ENCODE measurements around the gene INTS7.

DNA sequence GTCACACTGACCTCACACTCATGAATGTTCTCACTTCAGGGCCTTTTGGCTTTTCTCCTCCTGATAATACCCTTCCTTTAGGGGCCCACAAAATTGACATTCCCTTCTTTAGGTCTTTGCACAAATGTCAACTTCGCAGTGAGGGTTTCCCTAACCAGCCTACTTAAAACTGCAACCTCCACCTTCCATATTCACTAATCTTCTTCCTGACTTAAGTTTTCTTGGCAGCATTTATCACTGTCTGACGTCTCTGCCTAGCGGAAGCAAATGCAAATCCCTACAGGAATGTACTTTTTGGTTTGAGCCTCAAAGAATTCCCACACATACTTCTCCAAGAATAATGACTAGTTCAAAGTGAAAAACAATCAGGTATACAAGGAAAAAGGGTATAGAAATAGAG is 32.8 kb downstream of the INTS7 start:
- TF ChIP-seq CTCF (IDR thresholded peaks at IDR 0.05) (no peak), POLR2A (IDR thresholded peaks at IDR 0.05) (no peak)

All from adrenal gland (tissue), 5 donors.